GM19372 (cell line): Measurements from ENCODE around the gene SCN1B.
"Not testable (repeated sequence)": the region's sequence is repeated elsewhere in the genome, so short reads cannot be mapped to it uniquely, and the experiment has no call there.

Source experiments
- ATAC-seq: cut with Tn5 transposase; IDR thresholded peaks from one replicate; pipeline ENCODE4 v1.9.1; 2021; ENCODE audit warnings: mild to moderate bottlenecking, low read depth, moderate library complexity; ENCODE audit not compliant: unreplicated experiment

Gene SCN1B

DNA sequence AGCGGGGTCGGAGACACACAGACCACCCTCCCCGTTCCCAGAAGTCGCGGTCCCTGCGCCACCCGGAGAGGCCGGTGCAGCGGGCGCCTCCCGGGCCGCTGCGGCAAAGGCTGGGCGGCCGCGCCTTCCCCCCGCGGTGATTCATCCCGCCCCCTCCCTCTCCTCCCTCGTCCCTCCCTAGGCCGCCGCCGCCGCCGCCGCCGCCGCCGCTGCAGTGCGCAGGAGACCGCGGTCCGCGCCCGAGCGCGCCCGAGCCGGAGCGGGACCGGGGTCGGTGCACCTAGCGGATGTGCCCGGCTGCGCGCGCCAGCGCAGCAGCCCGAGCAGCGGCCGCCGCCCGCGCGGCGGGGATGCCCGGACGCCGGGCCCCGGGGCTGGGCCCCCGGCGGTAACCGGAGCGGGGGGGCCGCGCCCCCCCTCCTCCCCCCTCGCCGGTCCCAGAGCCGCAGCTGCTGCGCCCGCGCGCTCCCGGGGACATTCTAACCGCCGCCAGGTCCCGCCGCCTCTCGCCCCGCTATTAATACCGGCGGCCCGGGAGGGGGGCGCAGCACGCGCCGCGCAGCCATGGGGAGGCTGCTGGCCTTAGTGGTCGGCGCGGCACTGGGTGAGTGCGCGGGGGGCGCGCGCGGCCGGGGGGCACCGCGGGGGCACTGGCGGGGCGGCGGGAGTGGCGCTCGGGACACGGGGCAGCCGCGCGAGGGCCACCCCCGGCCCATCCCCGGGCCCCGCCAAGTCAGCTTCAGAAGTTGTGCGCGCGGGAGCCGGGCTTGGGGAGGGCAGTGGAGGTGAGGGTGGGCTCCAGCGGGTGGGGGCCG lies at the start of gene SCN1B:
TSS of gene SCN1B (plus strand) at position 214 of the 815 bp plus-strand sequence. CDS start at position 565, 351 bp downstream.
- ATAC-seq: no peak

DNA sequence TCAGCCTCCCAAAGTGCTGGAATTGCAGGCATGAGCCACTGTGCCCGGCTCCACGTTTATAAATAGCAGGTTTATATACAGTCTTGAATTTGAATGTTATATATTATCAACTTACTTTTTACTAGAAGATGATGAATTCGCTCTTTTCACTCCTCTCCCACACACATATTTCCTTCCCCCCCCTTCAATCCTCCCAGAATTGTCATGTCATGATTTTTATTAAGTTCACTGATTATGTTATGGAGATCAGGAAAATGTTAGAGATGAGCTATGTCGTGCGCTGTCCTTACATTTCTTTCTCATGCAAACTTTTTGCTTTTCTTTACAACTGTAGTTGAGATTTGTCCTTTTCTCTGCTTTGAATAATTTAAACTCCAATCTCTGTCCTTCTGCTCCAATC lies 48.0 kb upstream of the SCN1B start:
- ATAC-seq: no peak

DNA sequence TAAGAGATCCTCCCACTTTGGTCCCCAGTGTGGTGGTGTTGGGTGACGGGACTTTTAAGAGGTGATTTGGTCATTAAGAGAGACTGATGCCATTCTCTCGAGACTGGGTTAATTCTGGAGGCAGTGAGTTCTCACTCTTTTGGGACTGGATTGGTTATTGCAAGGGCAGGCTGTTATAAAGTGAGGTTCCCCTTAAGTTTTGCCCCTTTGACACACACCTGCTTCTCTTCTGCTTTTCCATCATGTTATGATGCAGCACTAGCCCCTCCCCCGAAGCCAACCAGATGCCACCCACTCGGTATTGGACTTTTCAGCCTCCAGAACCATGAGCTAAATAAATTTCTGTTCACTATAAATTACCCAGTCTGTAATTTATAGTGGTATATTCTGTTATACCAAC lies 46.5 kb upstream of the SCN1B start:
- ATAC-seq: no peak

DNA sequence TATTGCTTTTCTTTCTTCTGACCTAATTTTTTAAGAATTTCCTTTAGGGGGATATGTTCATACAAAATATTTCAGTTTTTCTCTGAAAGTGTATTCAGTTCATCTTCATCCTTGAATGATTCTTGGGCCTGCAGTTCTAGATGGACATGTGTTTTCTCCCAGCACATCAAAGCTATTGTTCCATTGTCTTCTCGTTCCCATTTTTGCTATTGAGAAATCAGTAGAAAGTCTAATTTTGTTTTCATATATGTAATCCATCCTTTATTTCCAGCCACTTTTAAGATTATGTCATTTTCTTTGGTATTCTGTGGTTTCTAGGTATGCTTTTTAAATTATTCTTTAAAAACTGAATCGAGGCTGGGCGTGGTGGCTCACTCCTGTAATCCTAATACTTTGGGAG lies 46.0 kb upstream of the SCN1B start:
- no peak for ATAC-seq

DNA sequence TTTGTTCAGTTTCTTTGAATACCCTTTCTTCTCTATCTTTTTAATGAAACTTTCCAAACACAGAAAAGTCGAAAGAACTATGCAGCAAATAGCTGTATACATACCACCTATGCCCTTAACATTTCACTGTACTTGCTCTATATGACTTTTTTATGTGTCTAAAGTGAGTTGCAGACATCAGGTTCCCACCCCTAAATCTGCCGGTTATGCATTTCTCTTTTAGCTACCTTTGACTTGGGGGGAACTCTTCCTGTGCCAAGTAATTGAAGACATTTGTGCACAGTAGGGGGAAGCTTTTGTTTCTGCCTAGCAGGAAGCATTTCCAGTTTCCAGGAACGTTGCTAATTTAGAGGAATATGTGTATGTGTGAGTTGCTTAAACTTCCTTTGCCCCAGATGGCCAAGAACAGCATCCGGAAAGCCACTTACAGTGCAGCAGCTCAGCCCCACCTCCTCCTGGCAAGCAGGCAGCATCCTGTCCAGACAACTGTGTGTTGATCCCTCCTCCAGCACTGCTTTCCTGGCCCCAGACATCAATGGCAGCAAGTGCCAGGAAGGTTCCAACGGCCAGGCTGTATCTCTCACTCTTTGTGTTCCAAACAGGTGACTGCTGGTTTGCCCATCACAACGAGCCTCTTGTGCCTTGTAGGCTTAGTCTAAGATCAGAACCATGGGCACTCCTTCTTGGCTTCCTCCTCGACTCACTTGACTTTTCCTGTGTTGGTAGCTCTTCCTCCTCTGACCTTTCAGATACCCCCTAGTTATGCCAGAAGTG lies 44.8 kb upstream of the SCN1B start:
- ATAC-seq: no peak

DNA sequence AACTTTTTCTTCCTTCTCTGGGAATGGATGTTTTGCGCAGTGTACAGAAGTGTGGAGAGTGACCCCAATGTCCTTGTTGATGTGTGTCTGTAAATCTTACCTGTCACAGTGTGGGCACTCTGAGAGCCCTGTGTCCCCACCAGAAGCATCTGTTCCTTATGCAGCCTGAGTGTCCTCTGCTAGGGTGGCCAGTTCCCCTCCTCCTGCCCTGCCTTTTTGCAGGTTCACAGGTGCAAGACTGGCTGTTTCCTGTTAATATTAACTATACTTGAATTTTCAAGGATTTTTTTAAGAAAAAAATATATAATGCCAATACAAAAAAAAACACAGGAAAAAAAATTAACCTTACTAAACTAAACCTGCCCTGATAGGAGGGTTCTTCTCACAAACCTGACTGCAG lies 42.2 kb upstream of the SCN1B start:
- no peak for ATAC-seq

DNA sequence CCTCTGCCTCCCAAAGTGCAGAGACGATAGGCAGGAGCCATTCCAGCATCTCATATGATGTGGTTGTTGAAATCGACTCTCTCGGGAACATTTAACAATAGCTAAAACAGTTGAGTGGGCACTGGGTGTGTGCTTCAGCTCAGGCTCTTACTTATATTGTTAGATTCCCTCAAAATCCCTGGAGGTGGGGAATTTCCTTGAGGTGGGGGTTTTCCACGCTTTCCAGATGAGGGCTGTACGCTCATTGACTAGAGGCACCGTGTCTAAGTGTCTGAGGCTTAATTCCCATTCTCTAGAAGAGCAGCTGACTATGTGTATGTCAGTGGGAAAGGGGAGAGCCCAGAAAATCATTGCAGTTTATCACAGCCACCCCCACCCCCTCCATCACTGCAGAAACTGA lies 41.0 kb upstream of the SCN1B start:
- ATAC-seq: no peak

DNA sequence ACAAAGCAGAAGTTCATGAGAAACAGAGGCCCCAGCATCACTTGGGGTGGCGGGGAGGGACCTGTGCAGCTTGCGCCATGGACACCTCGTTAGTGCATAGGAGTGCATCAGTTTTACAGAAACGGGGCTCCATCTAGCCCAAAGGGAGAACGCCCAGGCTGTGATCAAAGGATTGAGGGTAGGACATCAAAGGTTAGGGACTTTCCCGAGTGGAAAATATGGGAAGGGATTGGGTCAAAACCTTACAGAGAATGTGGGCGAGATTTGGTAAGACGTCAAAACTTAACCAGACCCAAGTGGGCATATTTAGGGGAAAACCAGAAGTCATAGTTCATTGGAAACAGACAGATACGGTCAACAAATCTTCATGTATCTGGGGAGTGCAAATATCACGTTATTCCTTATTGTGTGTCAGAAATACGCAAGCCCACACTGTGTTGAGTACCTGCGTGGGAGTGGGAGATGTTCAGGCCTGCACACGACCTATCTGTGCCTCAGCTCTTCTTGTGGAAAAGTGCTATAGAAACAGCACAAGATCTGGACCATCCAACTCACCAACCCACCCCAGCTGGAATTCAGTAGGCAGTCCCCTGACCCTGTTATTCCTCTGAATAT lies 39.6 kb upstream of the SCN1B start:
- no peak for ATAC-seq

DNA sequence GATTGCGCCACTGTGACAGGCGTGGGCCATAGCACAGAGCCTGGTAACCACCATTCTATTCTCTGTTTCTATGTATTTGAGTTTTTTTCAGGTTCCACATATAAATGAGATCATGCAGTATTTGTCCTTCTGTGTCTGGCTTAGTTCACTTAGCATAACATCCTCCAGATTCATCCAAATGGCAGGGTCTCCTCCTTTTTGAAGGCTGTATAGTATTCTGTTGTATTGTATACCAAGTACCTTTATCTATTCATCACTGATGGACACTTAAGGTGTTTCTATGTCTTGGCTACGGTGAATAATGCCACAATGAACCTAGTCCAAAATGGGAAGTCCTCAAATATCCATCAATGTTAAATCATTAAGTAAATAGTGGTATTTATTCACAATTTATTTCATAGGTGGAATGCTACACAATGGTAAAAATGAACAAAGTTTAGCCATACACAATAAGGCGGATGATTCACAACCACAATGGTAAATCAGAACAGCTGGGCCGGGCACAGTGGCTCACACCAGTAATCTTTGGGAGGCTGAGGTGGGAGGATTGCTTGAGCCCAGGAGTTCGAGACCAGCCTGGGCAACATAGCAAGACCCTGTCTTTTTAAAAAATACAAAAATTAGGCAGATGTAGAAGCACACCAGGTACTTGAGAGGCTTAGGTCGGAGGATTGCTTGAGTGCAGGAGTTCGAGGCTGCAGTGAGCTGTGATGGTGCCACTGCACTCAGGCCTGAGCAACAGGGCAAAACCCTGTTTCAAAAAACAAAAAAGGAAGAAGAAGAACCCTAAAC lies 38.5 kb upstream of the SCN1B start:
- ATAC-seq: no peak

DNA sequence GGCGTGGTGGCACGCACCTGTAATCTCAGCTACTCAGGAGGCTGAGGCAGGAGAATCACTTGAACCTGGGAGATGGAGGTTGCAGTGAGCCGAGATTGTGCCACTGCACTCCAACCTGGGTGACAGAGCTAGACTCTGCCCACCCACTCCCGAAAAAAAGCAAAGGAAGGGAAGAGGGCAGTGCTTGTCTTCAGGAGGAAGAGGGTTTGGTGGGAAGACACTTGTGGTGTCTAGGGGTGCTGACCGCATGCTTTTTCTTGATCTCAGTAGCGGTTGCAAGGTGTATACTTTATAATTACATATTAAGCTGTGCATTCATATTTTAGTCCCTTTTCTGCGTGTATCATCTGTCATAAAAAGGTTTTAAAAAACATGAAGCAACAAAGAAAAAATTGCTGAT lies 37.7 kb upstream of the SCN1B start:
- not testable (repeated sequence) for ATAC-seq

DNA sequence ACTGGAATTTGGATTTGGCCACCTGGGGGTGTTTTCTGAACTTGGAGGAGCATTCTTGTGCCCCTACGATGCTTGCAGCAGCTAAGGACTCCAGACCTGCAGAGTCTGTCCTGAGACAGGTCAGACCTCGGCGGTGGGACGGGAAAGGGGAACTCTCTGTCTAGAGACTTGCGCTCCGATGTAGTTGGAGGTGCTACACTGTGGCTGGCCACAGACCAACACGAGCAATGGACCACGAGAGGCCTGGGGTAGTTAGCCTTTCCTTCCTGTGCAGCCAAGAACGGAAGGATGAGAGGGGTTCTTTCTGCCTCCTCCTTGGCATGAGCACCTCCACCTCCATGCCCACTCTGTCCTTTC lies 36.0 kb upstream of the SCN1B start:
- no peak for ATAC-seq

DNA sequence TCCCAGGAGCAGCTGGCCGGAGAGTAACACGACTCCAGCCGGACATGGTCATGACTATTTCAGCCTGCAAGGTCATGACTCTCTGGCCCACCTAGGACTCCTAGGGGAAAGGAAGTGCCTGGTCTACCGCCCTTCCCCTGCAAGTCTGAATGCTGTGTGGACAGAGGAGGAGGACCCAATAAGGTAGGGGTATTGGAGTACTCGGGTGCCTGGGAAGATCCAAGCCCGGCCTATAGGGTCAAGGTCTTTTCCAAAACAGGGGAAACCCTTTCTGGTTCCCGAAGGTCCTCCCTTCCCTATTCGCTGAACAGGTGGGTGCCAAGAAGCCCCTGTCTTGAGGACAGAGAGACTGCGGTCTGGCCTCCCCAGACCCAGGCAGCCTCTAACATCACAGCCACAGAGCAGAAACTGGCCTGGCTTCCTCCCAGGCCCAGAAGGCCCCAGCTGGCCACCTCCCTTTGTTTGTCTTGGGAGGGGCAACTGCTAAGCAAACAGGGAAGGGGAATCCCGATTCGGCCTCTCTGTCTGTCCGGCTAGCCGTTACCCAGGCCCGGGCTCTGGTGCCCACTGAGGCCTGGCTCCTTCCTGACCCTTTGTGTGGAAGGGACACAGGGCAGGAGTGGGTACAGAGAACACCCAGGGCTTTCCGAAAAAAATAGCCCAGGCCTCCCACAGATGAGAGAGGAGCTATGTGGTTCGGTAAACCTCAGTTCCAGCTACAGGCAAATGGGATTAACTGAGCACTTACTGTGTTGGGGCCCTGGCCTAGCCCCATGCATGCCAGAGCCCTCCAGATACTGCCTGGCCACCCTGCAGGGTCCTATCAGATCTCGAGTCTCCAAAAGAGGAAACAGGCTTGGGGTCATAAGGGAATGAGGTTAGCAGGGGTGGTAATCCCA lies 35.4 kb upstream of the SCN1B start:
- ATAC-seq: no peak

DNA sequence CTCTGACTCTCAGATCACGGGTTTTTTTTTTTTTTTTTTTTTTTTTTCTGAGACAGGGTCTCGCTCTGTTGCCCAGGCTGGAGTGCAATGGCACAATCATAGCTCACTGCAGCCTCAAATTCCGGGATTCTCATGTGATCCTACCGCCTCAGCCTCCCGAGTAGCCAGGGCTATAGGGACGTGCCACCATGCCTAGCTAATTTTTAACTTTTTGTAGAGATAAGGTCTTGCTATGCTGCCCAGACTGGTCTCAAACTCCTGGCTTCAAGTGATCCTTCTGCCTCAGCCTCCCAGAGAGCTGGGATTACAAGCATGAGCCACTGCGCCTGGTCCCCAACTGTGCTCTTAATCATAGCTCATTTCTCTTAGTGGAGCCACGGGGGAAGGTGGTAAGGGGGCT lies 34.7 kb upstream of the SCN1B start:
- ATAC-seq: no peak

DNA sequence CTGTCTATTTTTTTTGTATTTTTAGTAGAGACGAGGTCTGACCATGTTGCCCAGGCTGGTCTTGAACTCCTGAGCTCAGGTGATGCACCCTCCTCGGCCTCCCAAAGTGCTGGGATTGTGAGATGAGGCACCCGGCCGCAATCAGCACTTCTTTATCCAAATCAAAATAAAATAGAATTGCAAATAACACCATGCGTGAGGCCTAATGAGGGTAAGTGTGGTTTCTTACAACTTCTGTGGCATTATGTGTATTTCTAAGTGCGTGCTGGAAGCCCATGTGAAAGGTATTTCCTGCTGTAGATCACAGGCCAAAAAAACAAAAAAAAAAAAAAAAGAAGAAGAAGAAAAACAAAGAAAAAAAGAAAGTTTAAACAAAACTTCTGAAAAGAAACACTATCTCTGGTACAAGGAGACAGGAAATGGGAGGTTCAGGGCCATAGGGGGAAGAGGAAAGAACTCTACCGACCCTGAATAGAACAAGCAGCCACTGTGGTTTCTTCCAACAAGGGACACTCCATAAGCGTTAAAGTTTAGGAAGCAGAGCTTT lies 33.1 kb upstream of the SCN1B start:
- ATAC-seq: no peak

DNA sequence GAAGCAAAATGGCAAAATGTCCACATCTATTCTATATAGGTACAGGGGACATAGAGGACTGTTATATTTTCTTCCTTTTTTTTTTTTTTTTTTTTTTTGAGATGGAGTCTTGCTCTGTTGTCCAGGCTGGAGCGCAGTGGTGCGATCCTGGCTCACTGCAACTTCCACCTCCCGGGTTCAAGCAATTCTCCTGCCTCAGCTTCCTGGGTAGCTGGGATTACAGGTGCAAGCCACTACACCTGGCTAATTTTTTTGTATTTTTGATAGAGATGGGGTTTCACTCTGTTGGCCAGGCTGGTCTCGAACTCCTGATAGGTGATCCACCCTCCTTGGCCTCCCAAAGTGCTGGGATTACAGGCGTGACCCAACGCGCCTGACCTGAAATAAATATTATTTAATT lies 32.0 kb upstream of the SCN1B start:
- ATAC-seq: not testable (repeated sequence)

DNA sequence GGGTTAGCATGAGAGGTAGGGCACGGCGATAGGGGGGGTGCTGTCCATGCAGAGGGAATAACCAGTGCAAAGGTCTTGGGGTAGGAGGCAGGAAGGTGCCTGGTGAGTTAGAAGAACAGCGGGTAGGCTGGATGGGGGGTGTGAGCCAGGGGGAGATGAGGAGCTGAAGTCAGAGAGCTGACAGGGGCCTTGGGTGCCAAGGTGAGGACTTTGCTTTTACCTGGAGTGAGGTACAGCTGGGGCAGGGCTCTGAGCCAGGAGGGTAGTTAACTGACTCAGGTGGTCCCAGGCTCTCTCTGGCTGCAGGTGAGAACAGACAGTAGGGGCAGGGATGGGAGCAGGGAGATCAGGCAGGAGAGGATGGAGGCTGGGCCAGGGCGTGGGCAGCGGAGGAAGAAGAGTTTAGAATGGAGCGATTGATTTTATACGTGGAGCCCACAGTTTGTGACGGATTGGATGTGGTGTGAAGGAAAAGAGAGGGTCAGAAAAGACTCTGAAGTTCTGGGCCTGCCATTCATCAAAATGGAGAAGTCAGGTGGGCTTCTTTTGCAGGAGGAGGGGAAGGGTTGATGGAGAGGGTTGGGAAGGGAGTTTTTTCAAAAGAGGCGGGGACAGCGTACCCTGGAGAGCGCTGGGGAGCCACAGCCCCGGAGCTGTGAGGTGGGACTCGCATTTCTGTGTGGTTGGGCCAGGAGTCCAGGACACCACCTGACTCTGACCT lies 31.3 kb upstream of the SCN1B start:
- no peak for ATAC-seq

DNA sequence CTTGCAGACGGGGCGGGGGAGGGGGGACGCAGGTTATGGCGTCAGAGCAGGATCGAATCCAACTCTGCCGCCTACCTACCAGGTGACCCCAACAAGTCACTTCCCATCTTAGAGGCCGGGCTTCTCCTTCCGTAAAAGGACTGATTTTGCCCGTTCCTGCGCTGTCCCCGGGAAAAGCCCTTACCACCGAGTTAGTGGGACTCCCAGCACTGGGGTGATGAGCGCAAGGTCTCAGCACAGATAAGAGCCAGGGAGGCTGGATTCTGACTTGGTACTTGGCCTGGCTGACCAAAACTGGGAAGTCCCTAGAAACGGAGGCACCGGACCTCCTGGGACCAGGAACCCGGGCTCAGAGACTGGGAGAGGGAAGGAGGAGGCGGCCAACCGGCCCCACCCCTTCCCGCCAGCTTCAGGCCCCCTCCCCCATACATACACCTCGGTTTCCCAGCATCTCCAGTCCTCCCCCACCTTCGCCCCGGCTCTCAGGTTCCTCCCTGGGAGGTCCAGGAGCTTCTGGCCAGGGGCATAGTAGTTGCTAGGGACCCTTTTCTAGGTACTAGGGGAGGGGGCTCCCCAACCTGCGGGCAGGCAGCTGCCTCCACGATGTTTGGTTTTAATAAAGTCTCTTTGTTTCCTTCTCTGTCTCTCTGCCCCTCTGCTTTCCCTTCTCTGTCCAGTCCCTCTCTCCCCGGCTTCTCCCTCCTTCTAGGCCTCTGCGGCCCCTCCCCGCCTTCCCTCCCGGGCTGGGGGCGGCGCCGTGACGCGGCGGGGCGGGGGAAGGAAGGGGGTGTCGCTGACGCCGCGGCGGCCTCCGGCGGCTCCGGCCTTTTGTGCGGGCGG lies 30.6 kb upstream of the SCN1B start, which contains the start of gene GRAMD1A:
TSS of gene GRAMD1A (plus strand) at position 826 of the 840 bp plus-strand sequence. CDS start 156 bp downstream, outside the sequence.
- peak; percentile 46 for ATAC-seq

DNA sequence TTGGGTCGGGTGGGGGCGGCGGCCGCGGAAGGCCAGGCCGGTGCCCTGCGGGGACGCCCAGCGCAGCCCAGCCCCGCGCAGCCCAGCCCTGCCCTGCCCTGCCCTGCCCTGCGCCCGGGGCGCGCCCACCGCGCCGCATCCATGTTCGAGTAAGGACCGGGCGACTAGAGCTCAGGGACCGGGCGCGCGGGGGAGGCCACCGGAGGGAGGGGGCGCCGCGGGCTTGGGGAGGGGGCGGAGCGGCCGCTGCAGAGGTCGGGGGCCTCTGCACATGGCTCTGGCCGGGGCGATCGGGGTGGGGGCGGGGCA lies 30.0 kb upstream of the SCN1B start:
- ATAC-seq: no peak
